ENCODE measurements around the gene PRKAG2. TPM values are rescaled to one million over a fixed set of nuclear protein-coding genes. Genes with fewer than 3 reads are reported as not detected.

PRKAG2 gene
- total RNA-seq, 1 donor from 2014 or later = 13.5 TPM

DNA sequence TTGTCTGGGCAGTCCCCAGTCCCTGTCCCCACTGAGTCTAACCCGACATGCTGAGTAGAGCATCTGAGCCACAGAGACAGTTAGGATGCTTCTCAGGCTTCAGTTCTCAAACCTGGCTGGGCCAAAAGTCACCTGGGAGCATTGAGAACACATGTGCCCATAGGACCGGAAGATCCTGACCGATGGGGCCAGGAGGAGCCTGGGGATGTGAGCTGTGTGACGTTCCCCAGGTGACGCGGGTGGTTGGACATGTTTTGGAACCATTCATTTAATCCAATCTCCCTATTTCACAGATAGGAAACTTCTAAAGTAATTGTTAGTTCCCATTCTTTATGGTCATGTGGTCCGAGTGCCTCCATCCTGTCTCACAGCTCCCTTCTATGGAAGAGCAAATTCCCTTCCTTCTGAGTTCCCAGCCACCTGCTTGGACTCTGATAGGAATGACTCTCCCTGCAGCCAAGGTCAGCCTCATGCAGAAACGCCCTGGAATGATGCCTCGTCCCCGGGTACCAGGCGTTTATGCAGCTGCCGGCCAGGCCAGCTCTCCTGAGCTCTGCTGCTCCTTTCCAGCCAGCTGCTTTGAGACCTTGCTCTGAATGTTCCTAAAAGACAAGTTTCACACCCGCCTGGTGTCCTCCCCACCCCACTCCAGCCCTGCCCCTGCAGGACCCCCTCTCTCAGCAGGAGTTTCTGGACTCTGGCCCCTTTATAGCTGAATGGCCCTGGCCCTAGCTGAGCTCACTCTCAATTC, 190.7 kb downstream of the PRKAG2 start:
- H3K4me3 Mint-ChIP-seq (ENCODE audit: unreplicated experiment) = no peak overlapping the region
- TF ChIP-seq, protein P1, sequence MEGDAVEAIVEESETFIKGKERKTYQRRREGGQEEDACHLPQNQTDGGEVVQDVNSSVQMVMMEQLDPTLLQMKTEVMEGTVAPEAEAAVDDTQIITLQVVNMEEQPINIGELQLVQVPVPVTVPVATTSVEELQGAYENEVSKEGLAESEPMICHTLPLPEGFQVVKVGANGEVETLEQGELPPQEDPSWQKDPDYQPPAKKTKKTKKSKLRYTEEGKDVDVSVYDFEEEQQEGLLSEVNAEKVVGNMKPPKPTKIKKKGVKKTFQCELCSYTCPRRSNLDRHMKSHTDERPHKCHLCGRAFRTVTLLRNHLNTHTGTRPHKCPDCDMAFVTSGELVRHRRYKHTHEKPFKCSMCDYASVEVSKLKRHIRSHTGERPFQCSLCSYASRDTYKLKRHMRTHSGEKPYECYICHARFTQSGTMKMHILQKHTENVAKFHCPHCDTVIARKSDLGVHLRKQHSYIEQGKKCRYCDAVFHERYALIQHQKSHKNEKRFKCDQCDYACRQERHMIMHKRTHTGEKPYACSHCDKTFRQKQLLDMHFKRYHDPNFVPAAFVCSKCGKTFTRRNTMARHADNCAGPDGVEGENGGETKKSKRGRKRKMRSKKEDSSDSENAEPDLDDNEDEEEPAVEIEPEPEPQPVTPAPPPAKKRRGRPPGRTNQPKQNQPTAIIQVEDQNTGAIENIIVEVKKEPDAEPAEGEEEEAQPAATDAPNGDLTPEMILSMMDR (IDR thresholded peaks at IDR 0.05) = no peak
- H3K9me3 Mint-ChIP-seq (ENCODE audit: unreplicated experiment) = no peaks in the 10 kb centered on the region
- H3K27ac Mint-ChIP-seq (ENCODE audit: unreplicated experiment) = peak overlapping the region; percentile 75
- no peaks in the 10 kb centered on the region for H3K27me3 Mint-ChIP-seq (ENCODE audit: unreplicated experiment)
- peaks cover 38% of the 10 kb centered on the region for H3K4me1 Mint-ChIP-seq (ENCODE audit: unreplicated experiment)
- H3K36me3 Mint-ChIP-seq (ENCODE audit: unreplicated experiment) = no peaks in the 10 kb centered on the region
- DNase-seq (ENCODE audit: extremely low spot score, unreplicated experiment) = no peak

- no peaks in the 10 kb centered on the region for H3K9me3 Mint-ChIP-seq (ENCODE audit: unreplicated experiment)
- no peaks in the 10 kb centered on the region for H3K27me3 Mint-ChIP-seq (ENCODE audit: unreplicated experiment)
- no peaks in the 10 kb centered on the region for H3K36me3 Mint-ChIP-seq (ENCODE audit: unreplicated experiment)
- TF ChIP-seq, protein P1 (IDR thresholded peaks at IDR 0.05) = no peak
- no peak overlapping the region for H3K4me3 Mint-ChIP-seq (ENCODE audit: unreplicated experiment)
- H3K4me1 Mint-ChIP-seq (ENCODE audit: unreplicated experiment) = peaks cover 37% of the 10 kb centered on the region
- H3K27ac Mint-ChIP-seq (ENCODE audit: unreplicated experiment) = no peak overlapping the region
- DNase-seq (ENCODE audit: extremely low spot score, unreplicated experiment) = no peak
Observed at GRCh38 chr7:151684408-151685175, 192.3 kb downstream of the PRKAG2 start.

GRCh38 chr7:151683615-151684407, 193.1 kb downstream of the PRKAG2 start:
- Mint-ChIP-seq H3K27ac (ENCODE audit: unreplicated experiment) (no peak overlapping the region), H3K4me1 (ENCODE audit: unreplicated experiment) (peaks cover 37% of the 10 kb centered on the region), H3K36me3 (ENCODE audit: unreplicated experiment) (no peaks in the 10 kb centered on the region), H3K27me3 (ENCODE audit: unreplicated experiment) (no peaks in the 10 kb centered on the region), H3K4me3 (ENCODE audit: unreplicated experiment) (no peak overlapping the region), H3K9me3 (ENCODE audit: unreplicated experiment) (no peaks in the 10 kb centered on the region)
- DNase-seq (ENCODE audit: extremely low spot score, unreplicated experiment) = no peak
- TF ChIP-seq, protein P1 (IDR thresholded peaks at IDR 0.05) = no peak

DNA sequence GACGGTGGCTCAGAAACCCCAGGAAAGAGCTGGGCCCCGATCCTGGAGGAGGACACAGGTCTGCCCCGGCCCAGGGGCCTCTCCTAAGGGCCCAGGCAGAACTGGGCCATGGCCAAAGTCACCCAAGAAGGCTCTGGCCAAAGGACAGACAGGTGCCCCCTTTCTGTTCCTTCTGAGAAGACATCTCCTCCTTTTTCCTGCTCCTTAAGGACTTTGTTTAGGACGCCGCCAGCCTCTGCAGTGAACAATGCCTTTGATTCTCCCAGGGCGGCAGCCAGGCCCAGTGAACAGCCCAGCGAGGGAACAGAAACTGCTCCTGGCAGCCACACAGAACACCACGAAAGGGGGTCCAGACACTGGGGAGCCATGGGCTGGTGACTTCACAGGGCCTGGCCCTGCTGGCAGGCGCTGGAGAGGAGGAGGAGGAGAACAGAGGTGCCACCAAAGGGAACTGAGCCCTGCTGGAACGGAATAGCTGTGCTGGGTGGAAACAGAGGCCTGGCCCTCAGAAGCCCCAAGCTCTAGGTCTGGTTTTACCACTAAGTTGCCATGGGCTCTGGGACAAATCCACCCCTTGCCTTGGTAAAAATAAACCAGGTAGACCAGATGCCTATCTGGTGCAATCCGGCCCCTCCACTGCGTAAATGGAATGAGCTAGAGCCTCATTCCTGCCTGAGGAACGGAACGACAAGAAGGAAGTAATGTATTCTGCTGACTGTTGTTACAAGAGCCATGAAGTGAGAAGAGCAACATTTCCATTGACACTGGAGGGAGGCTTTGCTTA, 193.9 kb downstream of the PRKAG2 start:
- no peaks in the 10 kb centered on the region for H3K36me3 Mint-ChIP-seq (ENCODE audit: unreplicated experiment)
- TF ChIP-seq, protein P1 (IDR thresholded peaks at IDR 0.05) = no peak
- peaks cover 31% of the 10 kb centered on the region for H3K4me1 Mint-ChIP-seq (ENCODE audit: unreplicated experiment)
- no peak for DNase-seq (ENCODE audit: extremely low spot score, unreplicated experiment)
- H3K27me3 Mint-ChIP-seq (ENCODE audit: unreplicated experiment) = no peaks in the 10 kb centered on the region
- H3K9me3 Mint-ChIP-seq (ENCODE audit: unreplicated experiment) = no peaks in the 10 kb centered on the region
- no peak overlapping the region for H3K27ac Mint-ChIP-seq (ENCODE audit: unreplicated experiment)
- no peak overlapping the region for H3K4me3 Mint-ChIP-seq (ENCODE audit: unreplicated experiment)
